HG03439 (cell line): Measurements from ENCODE around the gene KLK11.

ENCODE experiments used
- ATAC-seq: cut with Tn5 transposase; IDR thresholded peaks from one replicate; pipeline ENCODE4 v1.9.1; 2021; ENCODE audit warnings: mild to moderate bottlenecking, moderate library complexity; ENCODE audit not compliant: unreplicated experiment

The KLK11 gene

GRCh38 chr19:50974702-50975556 is 51.5 kb downstream of the KLK11 start:
- no peak for ATAC-seq

GRCh38 chr19:50972795-50973376 is 53.5 kb downstream of the KLK11 start:
- no peak for ATAC-seq
